Peyer's patch (tissue), 4 donors: Measurements from ENCODE around the gene TRIM10. TPM values are rescaled to one million over a fixed set of nuclear protein-coding genes. Genes with fewer than 3 reads are reported as not detected.

Source experiments
- DNase-seq, 3 donors: peaks; one replicate each; pipeline ENCODE4 v3.0.0-alpha.2; 2017 to 2019
- H3K27ac ChIP-seq, 4 donors: fragments of 200-600 bp; sonication (generic); one replicate each; pipeline ENCODE4 v1.5.1; 2016 to 2019
- H3K27me3 ChIP-seq, 2 donors: fragments of 200-600 bp; sonication (generic); one replicate each; pipeline ENCODE4 v1.5.1; 2019
- H3K36me3 ChIP-seq, 3 donors: fragments of 200-600 bp; sonication (generic); one replicate each; pipeline ENCODE4 v1.5.1; 2016 to 2019
- H3K4me1 ChIP-seq, 4 donors: fragments of 200-600 bp; sonication (generic); one replicate each; pipeline ENCODE4 v1.5.1; 2016 to 2019
- H3K4me3 ChIP-seq, 4 donors: fragments of 200-600 bp; sonication (generic); 1 replicate in 3 of 4; 2 replicates in 1 of 4; pipeline ENCODE4 v1.5.1; 2016 to 2019; ENCODE audit warnings: mild to moderate bottlenecking in 1 of 4
- H3K9me3 ChIP-seq, 4 donors: fragments of 200-600 bp; sonication (generic); one replicate each; pipeline ENCODE4 v1.5.1; 2016 to 2019; ENCODE audit warnings: mild to moderate bottlenecking in 1 of 4
- CTCF ChIP-seq, 6 experiments: fragments of 450-650 bp in 4 of 6; fragments of 200-600 bp in 2 of 6; sonication (generic) in 1 of 6; IDR thresholded peaks; one replicate each; pipeline ENCODE4 v1.5.1; 2017 to 2019; ENCODE audit warnings: antibody characterized with exemption in 6 of 6, mild to moderate bottlenecking in 3 of 6, moderate library complexity in 1 of 6
- POLR2A ChIP-seq, 2 donors: fragments of 450-650 bp; IDR thresholded peaks; one replicate each; pipeline ENCODE4 v1.5.1; 2017; ENCODE audit warnings: antibody characterized with exemption in 2 of 2, mild to moderate bottlenecking in 2 of 2, moderate library complexity in 2 of 2
- total RNA-seq, 4 donors: library from RNA; depleted of rRNA; stranded (reverse); fragments of >200 nt; gene quantifications; one replicate each; pipeline ENCODE4 v1.1.0, GENCODE V29; 2016

TRIM10 gene
- total RNA-seq, 4 donors from 2014 or later: 2.5 to 7.4 (median 6.3) TPM

- TF ChIP-seq CTCF (IDR thresholded peaks at IDR 0.05) (no peak), POLR2A (IDR thresholded peaks at IDR 0.05) (no peak)
- no peaks in the 10 kb centered on the region for H3K36me3 ChIP-seq
- no peaks in the 10 kb centered on the region for H3K27me3 ChIP-seq
- DNase-seq: no peak
- peaks cover 0 to 4% (median 0%) of the 10 kb centered on the region in 4 donors for H3K4me1 ChIP-seq
- no peak overlapping the region for H3K4me3 ChIP-seq
- H3K9me3 ChIP-seq: no peaks in the 10 kb centered on the region
- no peak overlapping the region for H3K27ac ChIP-seq
These were observed 44.3 kb downstream of the TRIM10 start for GRCh38 chr6:30116724-30117123.

GRCh38 chr6:30113841-30114240, 47.2 kb downstream of the TRIM10 start:
- H3K27me3 ChIP-seq: no peaks in the 10 kb centered on the region

GRCh38 chr6:30113003-30113759, 47.8 kb downstream of the TRIM10 start, which contains the start of gene TRIM31:
TRIM31 (minus strand) TSS chr6:30113090; CDS start chr6:30112805, 285 bp downstream.
- H3K4me3 ChIP-seq: peak within 1 kb of the TSS in 2 of 4 donors; percentile 39 to 46
- H3K36me3 ChIP-seq: no peaks in the 10 kb centered on the region
- H3K9me3 ChIP-seq: no peaks in the 10 kb centered on the region
- TF ChIP-seq POLR2A (IDR thresholded peaks at IDR 0.05) (peak; percentile 54 to 61), CTCF (IDR thresholded peaks at IDR 0.05) (no peak)
- peak within 1 kb of the TSS in 3 of 4 donors; percentile 47 to 75 (median 72) for H3K27ac ChIP-seq
- H3K27me3 ChIP-seq: no peaks in the 10 kb centered on the region
- DNase-seq: peak in 1 of 3 donors; percentile 68
- H3K4me1 ChIP-seq: no peaks in the 10 kb centered on the region

More at GRCh38 chr6:30113841-30114240, 47.2 kb downstream of the TRIM10 start:
- H3K9me3 ChIP-seq: no peaks in the 10 kb centered on the region
- H3K36me3 ChIP-seq: no peaks in the 10 kb centered on the region
- TF ChIP-seq CTCF (IDR thresholded peaks at IDR 0.05) (no peak), POLR2A (IDR thresholded peaks at IDR 0.05) (no peak)
- no peaks in the 10 kb centered on the region for H3K4me1 ChIP-seq
- peak overlapping the region in 3 of 4 donors; percentile 47 to 75 (median 72) for H3K27ac ChIP-seq
- DNase-seq: no peak
- H3K4me3 ChIP-seq: no peak overlapping the region

- Histone ChIP-seq H3K27ac (peak overlapping the region in 3 of 4 donors; percentile 28 to 72 (median 56)), H3K4me1 (no peaks in the 10 kb centered on the region), H3K4me3 (peak overlapping the region in 2 of 4 donors; percentile 39 to 46), H3K27me3 (no peaks in the 10 kb centered on the region), H3K36me3 (no peaks in the 10 kb centered on the region), H3K9me3 (no peaks in the 10 kb centered on the region)
- no peak for DNase-seq
- no peak for TF ChIP-seq POLR2A (IDR thresholded peaks at IDR 0.05)
- no peak for TF ChIP-seq CTCF (IDR thresholded peaks at IDR 0.05)
These were observed 48.5 kb downstream of the TRIM10 start for GRCh38 chr6:30112402-30112994.

- Histone ChIP-seq H3K27me3 (no peaks in the 10 kb centered on the region), H3K9me3 (no peaks in the 10 kb centered on the region), H3K4me1 (no peaks in the 10 kb centered on the region), H3K36me3 (no peaks in the 10 kb centered on the region), H3K4me3 (peak overlapping the region in 3 of 4 donors; percentile 21 to 46 (median 39)), H3K27ac (peak overlapping the region in 2 of 4 donors; percentile 32 to 72)
- no peak for DNase-seq
- TF ChIP-seq CTCF (IDR thresholded peaks at IDR 0.05): no peak
- no peak for TF ChIP-seq POLR2A (IDR thresholded peaks at IDR 0.05)
These were observed 49.6 kb downstream of the TRIM10 start for GRCh38 chr6:30111266-30111856.
